ENCODE results near the gene JAM3.

The JAM3 gene

DNA sequence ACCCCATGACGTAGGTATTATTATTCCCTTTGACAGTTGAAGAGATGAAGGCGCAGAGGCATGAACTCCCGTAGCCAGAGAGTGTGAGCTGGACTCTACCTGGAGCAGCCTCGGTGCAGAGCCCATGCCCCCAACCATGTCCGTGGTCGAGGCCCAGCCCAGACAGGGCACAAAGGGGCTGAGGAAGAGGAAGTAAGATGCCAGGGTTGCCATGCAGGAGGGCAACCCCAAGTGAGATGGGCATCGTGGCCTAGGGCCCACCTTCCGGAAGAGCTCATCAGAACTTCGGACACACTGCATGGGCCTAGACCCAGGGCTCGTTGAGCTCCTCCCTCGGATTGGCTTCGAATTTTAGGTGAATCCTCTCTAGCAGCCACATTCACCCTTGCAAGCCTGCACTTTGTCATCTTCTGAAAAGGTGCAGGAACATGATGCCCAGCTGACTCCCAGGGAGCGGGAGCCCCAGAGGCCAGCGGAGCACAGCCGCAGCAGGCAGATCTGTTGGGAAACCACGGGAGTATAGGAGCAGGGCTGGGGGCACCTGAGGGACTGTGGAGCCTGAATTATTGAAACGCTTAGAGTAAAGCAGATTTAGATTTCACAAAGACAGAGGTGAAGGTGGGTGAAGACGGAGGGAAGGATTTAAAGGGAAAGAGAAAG, 29.0 kb upstream of the JAM3 start:
- DNase-seq, result no peak

GRCh38 chr11:134040386-134041302, 28.2 kb upstream of the JAM3 start:
- DNase-seq, result peak in 1 of 2 experiments; percentile 26

GRCh38 chr11:134041349-134041748, 27.5 kb upstream of the JAM3 start:
- no peak for DNase-seq

- DNase-seq, result no peak
Observed at GRCh38 chr11:134041791-134042696, 26.8 kb upstream of the JAM3 start.

- no peak for DNase-seq
Observed at GRCh38 chr11:134043821-134044420, 25.0 kb upstream of the JAM3 start.

- no peak for DNase-seq
Observed at GRCh38 chr11:134044514-134045284, 24.2 kb upstream of the JAM3 start.

GRCh38 chr11:134045799-134046635, 22.9 kb upstream of the JAM3 start:
- peak; percentile 19 to 39 for DNase-seq

- no peak for DNase-seq
Observed at GRCh38 chr11:134046681-134047449, 22.0 kb upstream of the JAM3 start.

DNA sequence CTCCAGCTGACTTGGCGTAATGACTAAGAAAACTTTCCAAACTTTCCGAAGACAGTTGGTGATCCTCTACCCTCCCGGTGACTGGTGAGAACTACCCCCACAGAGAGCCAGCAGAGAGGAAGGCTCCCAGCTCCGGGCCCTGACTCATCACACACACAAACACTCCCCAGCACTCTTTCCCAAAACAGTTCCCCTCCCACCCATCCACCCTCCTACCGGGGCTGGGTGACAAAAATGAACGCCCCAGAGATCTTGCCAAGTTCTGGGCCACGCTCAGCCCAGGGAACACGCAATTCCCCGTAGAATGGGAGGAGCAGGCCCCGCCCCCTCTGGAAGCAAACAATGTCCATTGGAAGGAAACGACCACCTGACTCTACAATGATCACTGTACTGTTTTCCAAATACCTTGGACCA, 21.3 kb upstream of the JAM3 start:
- no peak for DNase-seq

GRCh38 chr11:134048028-134048427, 20.8 kb upstream of the JAM3 start:
- no peak for DNase-seq

- DNase-seq, result no peak
Observed at GRCh38 chr11:134049303-134049702, 19.6 kb upstream of the JAM3 start.

GRCh38 chr11:134050541-134051383, 18.1 kb upstream of the JAM3 start:
- peak; percentile 30 to 66 for DNase-seq

DNA sequence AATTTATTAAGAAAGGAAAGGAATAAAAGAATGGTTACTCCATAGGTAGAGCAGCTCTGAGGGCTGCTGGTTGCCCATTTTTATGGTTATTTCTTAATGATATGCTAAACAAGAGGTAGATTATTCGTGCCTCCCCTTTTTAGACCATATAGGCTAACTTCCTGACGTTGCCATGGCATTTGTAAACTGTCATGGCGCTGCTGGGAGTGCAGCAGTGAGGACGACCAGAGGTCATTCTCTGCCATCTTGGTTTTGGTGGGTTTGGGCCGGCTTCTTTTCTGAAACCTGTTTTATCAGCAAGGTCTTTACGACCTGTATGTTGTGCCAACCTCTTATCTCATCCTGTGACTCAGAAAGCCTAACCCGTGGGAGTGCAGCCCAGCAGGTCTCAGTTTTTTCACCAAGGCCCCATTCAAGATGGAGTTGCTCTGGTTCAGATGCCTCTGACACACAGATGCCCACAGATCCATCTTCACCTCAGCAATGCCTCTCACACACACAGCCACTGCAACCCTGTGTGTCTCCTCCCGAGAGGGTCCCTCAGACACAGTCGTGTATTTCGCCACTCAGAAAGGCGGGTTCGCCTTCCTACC, 16.4 kb upstream of the JAM3 start:
- DNase-seq, result no peak

DNA sequence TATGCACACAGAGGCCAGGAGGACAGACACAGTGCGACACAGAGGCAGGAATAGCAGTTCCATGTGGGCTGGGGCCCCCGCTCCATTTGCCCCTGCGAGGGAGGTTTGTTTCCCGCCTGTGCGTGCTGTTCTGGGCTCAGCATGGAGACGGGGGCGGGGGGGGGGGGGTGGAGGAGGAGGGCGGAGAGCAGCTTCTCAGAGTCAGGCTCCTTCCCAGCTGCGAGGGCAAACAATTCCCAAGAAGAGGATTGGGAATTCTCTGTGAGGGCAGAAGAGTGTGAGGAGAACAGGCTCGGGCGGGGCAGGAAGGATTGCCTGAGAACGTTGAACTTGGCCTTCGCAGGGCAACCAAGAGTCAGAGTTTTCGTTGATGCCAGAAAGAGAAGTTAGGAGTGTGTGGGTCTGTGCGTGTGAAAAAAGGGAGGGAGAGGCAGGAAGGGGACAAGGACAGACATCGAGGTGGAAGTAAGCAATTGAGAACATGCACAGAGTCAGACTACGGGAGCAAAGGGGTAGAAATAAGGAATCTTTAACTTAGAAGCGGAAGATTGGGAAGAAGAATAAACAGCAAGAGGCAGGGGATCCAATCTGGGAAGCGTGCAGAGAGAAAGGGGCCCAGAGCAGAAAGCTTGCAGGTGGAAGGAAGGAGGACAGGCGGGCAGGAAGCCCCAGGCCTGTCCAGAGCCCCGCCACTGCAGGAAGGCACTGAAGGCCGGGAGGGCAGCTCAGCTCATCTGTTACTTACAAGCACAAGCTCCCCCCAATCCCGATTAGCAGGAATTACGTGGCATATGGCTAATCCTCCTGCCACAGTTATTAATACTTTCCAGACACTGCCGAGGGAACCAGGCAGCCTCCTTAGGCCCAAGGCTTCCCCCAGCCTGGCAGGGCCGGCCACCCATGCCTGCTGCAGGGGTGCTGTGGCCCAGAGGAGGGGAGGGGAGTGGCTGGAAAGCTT, 15.6 kb upstream of the JAM3 start:
- DNase-seq, result no peak

GRCh38 chr11:134055029-134055428, 13.8 kb upstream of the JAM3 start:
- no peak for DNase-seq

DNA sequence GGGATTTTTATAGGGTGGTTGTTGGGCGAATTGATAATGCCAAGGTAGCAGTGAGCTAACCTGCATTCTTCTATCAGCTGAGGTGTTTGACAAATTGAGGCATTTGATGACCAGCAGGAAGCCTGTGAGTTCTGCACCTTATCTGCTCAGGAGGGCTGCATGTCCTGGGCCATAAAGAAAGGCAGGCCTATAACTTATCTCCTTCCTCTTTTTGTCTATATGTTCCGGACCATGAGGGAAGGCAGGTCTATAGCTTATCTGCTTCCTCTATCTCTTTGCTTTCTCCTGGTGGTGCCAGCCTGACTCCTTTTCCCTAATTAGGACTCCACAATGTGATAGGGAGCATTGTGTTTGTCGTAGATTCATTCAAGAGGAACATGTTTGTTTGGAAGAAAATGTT, 8.6 kb upstream of the JAM3 start:
- no peak for DNase-seq

All from NCI-H187 (cell line).